Cerebellar nuclear complex (tissue), 1 donor: Measurements from ENCODE around the gene MYO9B.
"Not testable (repeated sequence)": the region's sequence is repeated elsewhere in the genome, so short reads cannot be mapped to it uniquely, and the experiment has no call there.

Source experiments
- DNase-seq, 2 experiments: peaks; one replicate each; lab custom pipeline; 2025; lab: John Stamatoyannopoulos, UW

The MYO9B gene

DNA sequence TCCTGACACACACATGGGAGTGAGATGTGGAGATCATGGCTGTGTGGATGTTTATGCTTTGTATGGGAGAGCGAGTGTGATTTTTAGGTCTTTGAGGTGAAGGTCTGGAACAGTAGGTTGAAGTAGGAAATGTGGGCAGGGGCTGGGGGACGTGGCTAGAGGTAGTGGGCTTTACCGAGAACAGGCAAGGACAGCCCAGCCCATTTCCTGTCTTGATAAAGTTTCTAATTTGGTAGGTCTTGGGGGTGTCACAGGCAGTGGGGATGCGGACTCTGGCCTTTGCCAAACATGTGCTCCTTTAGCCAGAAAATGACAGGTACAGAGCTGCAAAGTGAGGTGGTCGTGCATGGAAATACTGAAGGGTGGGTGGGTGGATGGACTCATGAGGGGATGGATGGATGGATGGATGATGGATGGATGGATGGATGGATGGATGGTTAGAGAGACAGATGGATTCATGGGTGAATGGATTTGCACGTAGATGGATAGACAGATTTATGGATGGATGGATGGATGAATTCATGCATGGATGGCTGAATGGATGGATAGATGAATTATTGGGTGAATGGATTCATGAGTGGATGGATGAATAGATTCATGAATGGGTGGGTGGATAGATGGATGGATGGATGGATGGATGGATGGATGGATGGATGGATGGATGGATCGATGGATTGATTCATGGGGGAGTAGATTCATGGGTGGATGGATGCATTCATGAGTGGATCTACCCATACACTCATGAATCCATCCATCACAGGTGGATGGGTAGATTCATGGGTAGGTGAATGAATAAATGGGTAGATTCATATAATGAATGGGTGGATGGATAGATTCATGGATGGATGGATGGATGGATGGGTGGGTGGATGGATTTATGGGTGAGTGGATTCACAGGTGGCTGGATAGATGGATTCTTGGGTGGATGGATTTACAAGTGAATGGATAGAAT, 70.2 kb downstream of the MYO9B start:
- DNase-seq: no peak

DNA sequence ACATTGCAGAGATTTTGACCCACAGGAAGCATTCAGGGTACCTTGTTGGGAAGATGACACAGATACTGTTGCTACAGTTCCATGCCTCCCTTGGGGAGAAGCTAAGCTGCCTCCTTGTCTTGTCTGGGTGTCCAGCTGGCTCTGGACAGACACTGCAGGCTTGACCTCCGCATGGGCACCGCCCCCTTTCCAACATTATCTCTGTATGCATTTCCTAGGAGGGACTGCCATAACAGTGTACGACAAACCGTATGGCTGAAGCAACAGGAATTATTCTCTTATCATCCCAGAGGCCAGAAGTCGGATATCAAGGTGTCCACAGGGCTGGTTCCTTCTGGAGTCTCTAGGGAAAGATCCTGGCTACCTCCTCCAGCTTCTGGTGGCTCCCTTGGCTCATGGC, 72.6 kb downstream of the MYO9B start:
- no peak for DNase-seq

DNA sequence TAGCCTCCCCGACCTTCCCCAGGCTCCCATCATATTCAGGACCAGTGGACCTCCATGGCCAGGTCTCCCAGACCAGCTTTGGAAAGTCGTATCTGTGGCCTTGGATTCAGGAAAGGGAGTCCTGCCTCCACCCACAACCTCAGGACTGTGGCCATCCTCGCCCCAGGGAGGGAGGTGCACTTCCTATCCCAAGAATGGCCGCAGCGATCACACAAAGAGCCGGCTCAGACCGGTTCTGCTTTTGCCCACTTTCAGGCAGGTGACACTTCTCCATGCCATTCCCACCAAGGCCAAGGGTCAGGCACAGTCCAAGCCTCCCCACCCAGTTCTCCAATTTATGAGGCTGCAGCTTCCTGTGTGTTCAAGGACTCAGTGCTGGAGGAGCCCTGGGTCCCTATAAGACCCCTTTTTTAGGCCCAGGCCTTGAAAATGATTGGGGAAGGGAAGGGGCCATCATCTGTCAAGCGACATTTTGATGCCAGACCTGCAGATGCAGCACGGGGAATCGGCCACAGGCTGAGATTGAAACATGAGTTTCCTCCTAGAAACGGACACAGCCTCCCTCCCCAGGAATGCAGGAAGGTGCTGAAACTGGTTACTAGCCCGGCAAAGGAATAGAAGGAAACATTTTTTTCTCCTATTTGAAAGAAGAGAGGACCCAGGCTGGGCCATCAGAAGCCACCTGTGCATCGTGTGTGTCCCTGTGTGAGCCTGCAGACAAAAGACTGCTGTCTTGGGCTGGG, 74.0 kb downstream of the MYO9B start:
- no peak for DNase-seq

DNA sequence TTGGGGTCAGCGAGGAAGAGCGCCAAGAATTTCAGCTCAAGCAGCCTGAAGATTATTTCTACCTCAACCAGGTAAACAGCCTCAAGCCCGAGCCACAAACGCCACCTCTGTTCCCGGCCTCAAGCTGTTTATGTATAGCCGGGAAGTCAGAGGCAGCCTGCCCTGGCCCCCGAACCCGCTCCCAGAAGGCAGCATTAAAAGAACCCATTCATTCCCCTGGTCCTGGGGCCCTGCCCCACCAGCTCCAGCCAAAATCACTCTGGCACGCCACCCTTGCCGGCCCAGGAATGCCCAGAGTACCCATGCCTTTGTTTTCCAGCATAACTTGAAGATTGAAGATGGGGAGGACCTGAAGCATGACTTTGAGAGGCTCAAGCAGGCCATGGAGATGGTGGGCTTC, 78.4 kb downstream of the MYO9B start:
- DNase-seq: no peak

DNA sequence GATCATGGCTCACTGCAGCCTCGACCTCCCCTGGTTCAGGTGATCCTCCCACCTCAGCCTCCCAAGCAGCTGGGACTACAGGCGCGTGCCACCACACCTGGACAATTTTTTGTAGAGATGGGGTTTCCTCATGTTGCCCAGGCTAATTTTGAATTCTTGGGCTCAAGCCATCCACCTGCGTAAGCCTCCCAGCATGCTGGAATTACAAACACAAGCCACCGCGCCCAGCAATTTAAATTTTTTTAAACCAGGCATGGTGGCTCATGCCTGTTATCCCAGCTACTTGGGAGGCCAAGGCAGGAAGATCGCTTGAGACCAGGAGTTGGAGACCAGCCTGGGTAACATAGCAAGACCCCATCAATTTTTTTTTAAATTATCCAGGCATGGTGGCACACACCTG, 79.7 kb downstream of the MYO9B start:
- no peak for DNase-seq

DNA sequence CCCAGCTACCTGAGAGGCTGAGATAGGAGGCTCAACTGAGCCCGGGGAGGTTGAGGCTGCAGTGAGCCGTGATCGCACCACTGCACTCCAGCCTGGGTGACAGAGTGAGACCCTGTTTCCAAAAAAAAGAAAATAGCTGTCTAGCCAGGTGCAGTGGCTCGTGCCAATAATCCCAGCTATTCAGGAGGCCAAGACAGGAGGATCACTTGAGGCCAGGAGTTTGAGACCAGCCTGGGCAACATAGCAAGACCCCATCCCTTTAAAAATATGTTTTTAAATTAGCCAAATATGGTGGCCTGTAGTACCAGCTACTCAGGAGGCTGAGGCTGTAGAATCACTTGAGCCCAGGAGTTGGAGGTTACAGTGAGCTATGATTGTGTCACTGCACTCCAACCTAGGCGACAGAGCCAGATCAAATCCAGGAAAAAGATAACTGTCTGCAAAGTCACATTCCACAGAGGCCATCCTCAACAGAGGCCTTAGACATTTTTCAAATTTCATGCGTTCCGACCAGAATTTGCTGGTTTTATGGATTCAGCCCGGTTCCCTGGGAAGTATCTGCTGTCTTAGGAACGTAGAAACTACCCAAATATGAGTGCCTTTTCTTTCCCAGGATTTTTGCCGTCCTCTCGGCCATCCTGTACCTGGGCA, 80.8 kb downstream of the MYO9B start:
- no peak for DNase-seq

DNA sequence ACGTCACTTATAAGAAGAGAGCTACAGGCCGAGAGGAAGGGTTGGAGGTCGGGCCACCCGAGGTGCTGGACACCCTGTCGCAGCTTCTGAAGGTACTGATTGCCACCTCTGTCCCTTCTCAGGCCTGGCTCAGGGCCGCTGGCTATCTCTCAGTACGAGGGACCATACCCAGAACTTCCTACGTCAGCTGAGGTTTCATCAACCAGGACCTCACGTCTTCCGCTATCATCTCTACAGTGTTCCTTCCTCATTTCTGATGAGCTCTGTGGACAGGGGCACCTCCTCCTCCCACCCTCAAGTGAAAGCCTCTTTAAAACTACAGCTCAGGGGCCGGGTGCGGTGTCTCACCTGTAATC, 81.3 kb downstream of the MYO9B start:
- no peak for DNase-seq

DNA sequence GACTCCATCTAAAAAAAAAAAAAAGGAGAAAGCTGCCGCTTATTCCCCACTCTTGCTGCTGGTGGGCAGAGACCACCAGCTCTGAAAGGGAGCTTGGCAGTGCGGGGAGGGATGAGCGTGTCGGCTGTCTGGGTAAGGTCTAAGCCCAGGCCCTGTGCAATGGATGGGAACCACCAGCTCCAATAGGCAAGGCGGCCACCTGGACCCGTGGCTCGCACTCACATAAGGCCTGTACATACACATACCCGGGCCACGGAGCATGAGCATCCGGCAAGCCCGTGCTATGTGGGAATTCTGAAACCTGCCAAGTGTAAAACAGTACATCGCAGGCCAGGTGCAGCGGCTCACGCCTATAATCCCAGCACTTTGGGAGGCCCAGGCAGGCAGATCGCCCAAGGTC, 83.0 kb downstream of the MYO9B start:
- DNase-seq: no peak

DNA sequence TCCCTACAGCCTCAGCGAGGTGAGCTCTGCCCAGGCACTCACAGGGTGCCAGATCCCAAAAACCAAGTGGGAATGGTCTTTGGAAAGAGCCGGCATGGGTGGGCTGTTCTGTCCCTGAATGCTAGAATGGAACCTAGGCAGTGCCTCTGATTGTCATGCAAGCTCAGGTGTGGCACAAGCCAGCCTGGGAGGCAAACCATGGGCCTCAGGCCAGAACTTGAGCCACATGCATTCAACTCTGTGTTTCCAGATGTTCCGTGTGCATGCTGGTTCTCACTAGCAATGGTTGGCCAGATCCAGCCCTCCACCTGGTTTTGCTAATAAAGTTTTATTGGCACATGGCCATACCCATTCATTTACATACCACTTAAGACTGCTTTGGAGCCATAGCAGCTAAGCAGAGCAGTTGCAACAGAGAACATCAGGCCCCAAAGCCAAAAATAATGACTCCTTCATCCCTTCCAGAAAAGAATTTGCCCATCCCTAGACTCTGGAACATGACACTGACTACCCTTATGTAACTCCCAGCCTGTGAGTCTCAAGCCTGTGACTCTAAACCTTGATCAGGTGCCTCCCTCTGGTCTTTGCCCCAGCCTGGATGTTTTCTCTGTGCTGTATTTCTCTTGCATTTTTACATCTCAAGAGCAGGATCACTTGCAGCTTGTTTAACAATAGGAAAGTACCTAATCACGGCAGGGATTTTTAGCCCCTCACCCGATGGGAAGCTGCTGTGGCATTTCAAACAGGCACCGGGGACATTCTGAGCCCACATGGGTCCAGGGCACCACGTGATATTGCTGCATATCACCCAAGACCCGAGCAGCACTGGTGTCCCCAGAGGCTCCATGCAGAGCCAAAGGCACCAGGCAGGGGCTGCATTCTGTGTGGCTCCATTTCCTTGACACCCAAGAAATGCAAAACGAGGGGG, 84.2 kb downstream of the MYO9B start:
- no peak for DNase-seq

DNA sequence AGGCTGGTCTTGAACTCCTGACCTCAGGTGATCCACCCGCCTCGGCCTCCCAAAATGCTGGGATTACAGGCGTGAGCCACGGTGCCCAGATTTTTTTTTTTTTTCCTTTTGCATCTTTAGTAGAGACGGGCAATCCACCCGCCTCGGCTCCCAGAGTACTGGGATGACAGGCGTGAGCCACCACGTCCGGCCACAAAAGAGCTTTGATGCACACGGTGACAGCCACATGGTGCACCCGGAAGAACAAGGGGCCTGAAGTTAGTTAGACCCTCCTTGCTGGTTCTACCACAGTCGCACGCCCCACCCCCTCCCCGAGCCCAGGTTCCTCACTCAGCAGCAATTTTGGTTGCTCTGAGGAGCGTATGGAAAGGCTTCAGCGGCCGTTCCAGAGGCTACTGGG, 85.3 kb downstream of the MYO9B start:
- no peak for DNase-seq

DNA sequence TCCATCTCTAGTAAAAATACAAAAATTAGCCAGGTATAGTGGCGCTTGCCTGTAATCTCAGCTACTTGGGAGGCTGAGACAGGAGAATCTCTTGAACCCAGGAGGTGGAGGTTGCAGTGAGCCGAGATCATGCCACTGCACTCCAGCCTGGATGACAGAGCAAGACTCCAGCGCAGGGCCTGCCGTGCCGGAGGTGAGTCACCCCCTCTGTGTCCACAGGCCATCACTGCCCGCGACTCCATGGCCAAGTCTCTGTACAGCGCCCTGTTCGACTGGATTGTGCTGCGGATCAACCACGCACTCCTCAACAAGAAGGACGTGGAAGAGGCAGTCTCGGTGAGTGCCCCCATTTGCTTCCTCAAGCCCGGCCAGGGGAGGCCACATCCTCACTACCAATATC, 86.6 kb downstream of the MYO9B start:
- not testable (repeated sequence) for DNase-seq

DNA sequence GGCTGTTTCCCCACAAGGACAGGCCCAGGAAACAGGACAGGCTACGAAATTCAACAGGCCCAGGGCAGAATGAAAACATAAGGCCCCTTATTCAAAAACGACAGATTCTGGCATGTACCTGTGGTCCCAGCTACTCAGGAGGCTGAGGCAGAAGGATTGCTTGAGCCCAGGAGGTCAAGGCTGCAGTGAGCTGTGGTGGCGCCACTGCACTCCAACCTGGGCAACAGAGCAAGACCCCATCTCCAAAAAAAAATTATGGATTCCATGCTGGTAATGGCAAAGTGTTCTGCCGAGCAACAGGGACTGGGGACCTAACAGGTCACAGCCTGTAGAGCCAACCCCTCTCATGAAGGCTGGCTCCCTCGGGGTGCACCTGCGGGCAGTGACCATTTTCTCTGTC, 87.0 kb downstream of the MYO9B start:
- no peak for DNase-seq

DNA sequence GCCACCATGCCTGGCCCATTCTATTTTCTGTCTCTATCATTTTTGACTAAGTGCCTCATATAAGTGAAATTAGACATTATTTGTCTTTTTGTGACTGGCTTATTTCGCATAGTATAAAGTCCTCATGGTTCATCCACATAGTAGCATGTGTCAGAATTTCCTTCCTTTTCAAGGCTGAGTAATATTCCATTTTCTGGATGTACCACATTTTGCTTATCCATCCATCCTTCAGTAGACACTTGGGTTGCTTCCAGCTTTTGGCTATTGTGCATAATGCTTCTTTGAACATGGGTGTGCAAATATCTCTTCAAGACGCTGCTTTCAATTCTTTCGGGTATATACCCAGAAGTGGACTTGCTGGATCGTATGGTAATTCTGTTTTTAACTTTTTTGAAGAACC, 88.1 kb downstream of the MYO9B start:
- no peak for DNase-seq

DNA sequence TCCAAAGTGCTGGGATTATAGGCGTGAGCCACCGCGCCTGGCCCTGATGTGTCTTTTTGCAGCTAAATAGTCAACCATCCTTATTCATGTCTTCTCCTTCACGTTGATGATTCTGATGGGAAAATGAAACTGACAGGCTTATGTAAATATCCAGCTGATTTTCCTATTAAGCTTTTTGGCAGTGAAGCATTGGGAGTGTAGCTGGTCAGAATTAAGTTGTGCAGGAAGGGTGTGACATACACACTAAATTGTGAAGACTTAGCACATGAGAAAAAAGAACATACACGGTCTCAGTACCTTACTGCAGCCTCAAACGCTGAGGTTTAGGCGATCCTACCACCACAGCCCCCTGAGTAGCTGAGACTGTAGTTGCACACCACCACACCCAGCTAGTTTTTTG, 89.1 kb downstream of the MYO9B start:
- no peak for DNase-seq

DNA sequence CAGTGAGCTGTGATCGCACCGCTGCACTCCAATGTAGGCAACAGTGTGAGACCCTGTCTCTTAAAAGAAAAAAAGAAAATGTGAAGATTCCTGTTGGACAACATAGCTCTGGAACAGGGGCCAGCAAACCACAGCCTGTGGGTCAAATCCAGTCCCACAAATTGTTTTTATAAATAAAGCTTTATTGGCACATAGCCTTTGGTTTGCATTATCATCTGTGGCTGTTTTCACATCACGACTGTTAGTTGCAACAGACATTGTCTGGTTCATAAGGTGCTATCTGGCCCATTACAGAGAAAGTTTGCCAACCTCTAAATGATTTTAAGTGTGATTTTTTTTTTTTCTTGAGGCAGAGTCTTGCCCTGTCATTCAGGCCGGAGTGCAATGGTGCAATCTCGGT, 90.1 kb downstream of the MYO9B start:
- no peak for DNase-seq

DNA sequence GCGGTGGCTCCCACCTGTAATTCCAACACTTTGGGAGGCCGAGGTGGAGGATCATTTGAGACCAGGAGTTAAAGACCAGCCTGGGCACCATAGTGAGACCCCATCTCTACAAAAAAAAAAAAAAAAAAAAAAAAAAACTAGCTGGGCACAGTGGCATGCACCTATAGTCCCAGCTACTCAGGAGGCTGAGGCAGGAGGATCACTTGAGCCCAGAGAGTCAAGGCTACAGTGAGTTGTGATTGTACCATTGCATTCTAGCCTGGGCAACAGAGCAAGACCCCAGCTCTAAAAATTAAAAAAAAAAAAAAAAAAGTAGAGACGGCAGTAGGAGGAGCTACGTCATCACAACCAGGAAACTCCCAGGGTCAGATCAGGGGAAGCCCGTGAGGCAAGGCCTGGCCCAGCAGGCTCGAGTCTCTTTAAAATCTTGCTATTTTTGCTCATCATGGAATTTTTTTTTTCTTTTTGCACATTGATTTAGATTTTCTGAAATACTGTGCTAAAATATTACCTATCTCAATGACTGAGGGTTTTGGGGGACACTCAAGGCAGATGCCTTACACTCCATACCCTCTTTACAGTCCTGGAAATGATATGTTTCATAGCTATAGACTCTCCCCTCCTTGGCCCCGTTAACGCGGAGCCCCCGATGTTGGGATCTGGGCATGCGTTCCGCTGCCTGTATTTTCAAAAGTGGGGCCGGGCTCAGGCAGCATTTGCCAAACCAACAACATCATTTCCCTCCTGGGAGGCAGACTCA, 95.1 kb downstream of the MYO9B start:
- no peak for DNase-seq

DNA sequence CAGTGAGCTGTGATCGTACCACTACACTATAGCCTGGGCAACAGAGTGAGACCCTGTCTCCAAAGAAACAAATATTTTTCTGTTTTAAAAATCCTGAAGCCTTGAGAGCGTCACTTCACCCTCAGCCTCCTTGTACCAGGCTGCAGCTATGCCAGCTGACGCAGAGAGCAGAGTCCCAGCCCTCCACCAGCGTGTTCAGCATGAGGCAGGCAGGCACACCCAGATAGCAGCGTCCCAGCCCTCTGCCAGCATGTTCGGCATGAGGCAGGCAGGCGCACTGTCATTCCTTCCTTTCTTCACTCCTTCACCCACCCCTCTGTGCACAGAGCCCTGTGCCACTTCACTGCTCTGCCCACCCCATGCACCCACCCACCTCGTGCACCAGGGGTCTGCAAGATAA, 96.3 kb downstream of the MYO9B start:
- no peak for DNase-seq

DNA sequence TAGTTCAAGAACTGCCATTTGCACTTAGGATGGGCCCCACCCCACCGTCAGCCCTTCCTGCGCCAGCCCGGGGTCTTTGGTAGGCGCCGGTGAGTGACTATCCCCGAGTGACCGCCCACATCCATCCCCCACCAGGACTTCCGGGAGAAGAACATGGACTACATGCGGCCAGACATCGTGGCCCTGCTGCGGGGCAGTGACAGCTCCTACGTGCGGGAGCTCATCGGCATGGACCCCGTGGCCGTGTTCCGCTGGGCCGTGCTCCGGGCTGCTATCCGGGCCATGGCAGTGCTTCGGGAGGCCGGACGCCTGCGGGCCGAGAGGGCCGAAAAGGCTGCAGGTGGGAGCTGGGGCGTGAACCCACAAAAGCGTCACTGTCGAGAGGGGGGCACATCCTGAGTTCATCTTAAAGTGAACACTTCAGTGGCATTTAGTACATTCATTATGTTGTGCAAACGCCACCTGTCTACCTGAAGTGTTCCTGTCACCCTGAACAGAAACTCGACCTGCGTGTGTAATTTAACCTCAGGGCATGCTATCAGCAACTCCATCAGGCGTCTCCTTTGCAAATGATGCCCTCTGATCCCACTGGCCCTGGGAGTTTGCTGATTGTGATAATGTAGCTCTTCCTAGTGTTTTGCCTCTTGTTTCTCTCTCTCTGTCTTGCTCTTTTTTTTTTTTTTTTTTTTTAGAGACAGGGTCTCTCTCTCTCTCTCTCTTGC, 97.2 kb downstream of the MYO9B start:
- no peak for DNase-seq

DNA sequence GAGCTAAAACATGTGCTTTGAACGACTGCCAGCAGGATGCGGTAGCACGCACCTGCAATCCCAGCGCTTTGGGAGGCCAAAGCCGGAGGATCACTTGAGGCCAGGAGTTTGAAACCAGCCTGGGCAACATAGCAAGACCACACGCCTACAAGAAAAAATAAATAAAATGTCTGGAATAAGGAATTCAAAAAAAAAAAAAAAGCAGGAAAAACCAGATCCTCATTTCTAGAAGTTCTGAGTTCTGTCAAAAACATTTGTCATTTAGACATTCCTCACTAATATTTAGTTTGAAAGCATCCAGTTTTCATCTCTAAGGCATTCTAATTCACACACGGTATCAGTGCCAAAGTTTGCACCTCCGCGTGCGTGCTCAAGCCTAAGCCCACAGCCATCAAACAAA, 102.7 kb downstream of the MYO9B start:
- DNase-seq: no peak

DNA sequence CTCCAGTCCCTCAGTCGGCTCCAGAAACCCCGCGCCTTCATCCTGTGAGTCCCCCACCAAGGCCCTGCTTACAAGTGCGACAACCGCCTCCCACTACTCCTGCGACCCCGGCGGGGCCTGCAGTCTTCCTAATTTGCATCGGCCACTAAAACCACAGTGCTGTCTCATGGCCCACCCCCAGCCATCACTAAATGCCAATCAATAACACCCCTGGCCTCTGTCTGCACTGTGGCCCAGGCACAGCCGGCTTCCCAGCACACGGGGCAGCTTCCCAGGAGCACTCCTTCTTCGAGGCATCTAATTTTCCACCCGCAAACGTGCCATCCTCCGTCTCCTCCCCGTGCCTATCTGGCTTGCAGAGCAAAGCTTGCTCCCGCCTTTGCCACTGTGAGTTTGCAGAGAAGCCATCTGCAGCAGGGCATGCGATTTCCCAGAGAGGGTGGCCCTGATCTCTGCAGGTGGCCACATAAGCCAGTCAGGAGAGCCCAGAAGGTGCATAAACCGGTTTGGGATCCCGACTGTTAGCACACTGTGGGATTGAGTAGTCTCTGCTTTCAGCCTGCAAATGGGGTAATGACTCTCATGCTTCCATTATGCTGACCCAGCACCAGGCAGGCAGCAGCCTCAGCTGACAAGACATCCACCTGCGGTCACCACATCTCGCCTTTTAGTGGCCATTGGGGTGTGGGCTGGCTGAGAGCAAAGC, 105.6 kb downstream of the MYO9B start:
- no peak for DNase-seq
